ENCODE data around the gene SLC46A1.
A peak's percentile ranks its signal among the peaks of the same experiment; 100 is the strongest.

SLC46A1 gene

GRCh38 chr17:28348979-28349378 is 57.0 kb downstream of the SLC46A1 start:
- no peak for DNase-seq

- no peak for DNase-seq
Measured at GRCh38 chr17:28347261-28347891, 58.6 kb downstream of the SLC46A1 start.

GRCh38 chr17:28346746-28347246 is 59.2 kb downstream of the SLC46A1 start:
- DNase-seq, result no peak

- no peak for DNase-seq
Measured at GRCh38 chr17:28346199-28346580, 59.8 kb downstream of the SLC46A1 start.

GRCh38 chr17:28345419-28346198 is 60.4 kb downstream of the SLC46A1 start:
- DNase-seq, result peak in 1 of 2 experiments; percentile 13
